ENCODE results near the gene BTBD2. TPM values are rescaled to one million over a fixed set of nuclear protein-coding genes. Genes with fewer than 3 reads are reported as not detected.

The BTBD2 gene
- total and polyA plus RNA-seq, 2 of the 13 experiments (the other 11 are each of a cell fraction or from before 2014, with no cell fraction given), result 28.1 to 45.3 TPM

DNA sequence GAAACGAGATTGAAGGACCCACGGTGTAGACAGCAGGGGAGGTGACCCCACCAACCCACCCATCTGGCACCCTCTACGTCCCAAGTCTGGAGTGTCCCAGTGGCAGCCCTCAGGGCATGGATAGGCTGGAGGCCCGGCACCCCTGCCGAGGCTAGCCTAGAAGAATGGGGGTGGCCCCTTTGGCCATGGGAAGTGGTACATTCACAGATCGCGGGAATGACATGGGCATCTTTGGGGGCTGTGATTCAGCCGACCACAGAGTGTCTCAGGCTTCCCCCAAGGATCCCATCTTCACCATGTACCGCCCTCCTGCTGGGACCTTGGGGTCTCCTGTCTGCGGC is 46.8 kb upstream of the BTBD2 start (continued):
- TF ChIP-seq, protein P1, sequence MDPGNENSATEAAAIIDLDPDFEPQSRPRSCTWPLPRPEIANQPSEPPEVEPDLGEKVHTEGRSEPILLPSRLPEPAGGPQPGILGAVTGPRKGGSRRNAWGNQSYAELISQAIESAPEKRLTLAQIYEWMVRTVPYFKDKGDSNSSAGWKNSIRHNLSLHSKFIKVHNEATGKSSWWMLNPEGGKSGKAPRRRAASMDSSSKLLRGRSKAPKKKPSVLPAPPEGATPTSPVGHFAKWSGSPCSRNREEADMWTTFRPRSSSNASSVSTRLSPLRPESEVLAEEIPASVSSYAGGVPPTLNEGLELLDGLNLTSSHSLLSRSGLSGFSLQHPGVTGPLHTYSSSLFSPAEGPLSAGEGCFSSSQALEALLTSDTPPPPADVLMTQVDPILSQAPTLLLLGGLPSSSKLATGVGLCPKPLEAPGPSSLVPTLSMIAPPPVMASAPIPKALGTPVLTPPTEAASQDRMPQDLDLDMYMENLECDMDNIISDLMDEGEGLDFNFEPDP (CRISPR knock-in tag; conservative IDR thresholded peaks at IDR 0.05), result no peak
- TF ChIP-seq TCF7 (IDR thresholded peaks at IDR 0.05; ENCODE audit: low read depth) (no peak), ZNF256 (CRISPR knock-in tag; conservative IDR thresholded peaks at IDR 0.05) (no peak), GABPA (IDR thresholded peaks at IDR 0.05; ENCODE audit: low read depth, low read length) (no peak), GABPA (CRISPR knock-in tag; IDR thresholded peaks at IDR 0.05; ENCODE audit: low read depth) (no peak), TOE1 (CRISPR knock-in tag; IDR thresholded peaks at IDR 0.05) (no peak), MYNN (CRISPR knock-in tag; IDR thresholded peaks at IDR 0.05; ENCODE audit: low read depth) (no peak), AGO2 (optimal IDR thresholded peaks at IDR 0.05; ENCODE audit: low read depth, low read length) (no peak), ZNF556 (CRISPR knock-in tag; IDR thresholded peaks at IDR 0.05; ENCODE audit: borderline replicate concordance) (no peak), ZNF629 (CRISPR knock-in tag; conservative IDR thresholded peaks at IDR 0.05) (no peak), ZNF775 (CRISPR knock-in tag; IDR thresholded peaks at IDR 0.05; ENCODE audit: borderline replicate concordance) (no peak)
- TF ChIP-seq, protein P2, sequence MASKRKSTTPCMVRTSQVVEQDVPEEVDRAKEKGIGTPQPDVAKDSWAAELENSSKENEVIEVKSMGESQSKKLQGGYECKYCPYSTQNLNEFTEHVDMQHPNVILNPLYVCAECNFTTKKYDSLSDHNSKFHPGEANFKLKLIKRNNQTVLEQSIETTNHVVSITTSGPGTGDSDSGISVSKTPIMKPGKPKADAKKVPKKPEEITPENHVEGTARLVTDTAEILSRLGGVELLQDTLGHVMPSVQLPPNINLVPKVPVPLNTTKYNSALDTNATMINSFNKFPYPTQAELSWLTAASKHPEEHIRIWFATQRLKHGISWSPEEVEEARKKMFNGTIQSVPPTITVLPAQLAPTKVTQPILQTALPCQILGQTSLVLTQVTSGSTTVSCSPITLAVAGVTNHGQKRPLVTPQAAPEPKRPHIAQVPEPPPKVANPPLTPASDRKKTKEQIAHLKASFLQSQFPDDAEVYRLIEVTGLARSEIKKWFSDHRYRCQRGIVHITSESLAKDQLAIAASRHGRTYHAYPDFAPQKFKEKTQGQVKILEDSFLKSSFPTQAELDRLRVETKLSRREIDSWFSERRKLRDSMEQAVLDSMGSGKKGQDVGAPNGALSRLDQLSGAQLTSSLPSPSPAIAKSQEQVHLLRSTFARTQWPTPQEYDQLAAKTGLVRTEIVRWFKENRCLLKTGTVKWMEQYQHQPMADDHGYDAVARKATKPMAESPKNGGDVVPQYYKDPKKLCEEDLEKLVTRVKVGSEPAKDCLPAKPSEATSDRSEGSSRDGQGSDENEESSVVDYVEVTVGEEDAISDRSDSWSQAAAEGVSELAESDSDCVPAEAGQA (IDR thresholded peaks at IDR 0.05; ENCODE audit: low read depth), result no peak
- TF ChIP-seq, protein P2 (CRISPR knock-in tag; IDR thresholded peaks at IDR 0.05; ENCODE audit: borderline replicate concordance), result no peak
- TF ChIP-seq, protein P3, sequence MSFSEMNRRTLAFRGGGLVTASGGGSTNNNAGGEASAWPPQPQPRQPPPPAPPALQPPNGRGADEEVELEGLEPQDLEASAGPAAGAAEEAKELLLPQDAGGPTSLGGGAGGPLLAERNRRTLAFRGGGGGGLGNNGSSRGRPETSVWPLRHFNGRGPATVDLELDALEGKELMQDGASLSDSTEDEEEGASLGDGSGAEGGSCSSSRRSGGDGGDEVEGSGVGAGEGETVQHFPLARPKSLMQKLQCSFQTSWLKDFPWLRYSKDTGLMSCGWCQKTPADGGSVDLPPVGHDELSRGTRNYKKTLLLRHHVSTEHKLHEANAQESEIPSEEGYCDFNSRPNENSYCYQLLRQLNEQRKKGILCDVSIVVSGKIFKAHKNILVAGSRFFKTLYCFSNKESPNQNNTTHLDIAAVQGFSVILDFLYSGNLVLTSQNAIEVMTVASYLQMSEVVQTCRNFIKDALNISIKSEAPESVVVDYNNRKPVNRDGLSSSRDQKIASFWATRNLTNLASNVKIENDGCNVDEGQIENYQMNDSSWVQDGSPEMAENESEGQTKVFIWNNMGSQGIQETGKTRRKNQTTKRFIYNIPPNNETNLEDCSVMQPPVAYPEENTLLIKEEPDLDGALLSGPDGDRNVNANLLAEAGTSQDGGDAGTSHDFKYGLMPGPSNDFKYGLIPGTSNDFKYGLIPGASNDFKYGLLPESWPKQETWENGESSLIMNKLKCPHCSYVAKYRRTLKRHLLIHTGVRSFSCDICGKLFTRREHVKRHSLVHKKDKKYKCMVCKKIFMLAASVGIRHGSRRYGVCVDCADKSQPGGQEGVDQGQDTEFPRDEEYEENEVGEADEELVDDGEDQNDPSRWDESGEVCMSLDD (CRISPR knock-in tag; IDR thresholded peaks at IDR 0.05; ENCODE audit: borderline replicate concordance), result 0 out of 2 replicates have a peak, but pooled peaks have one; percentile 17
- TF ChIP-seq, protein P4, sequence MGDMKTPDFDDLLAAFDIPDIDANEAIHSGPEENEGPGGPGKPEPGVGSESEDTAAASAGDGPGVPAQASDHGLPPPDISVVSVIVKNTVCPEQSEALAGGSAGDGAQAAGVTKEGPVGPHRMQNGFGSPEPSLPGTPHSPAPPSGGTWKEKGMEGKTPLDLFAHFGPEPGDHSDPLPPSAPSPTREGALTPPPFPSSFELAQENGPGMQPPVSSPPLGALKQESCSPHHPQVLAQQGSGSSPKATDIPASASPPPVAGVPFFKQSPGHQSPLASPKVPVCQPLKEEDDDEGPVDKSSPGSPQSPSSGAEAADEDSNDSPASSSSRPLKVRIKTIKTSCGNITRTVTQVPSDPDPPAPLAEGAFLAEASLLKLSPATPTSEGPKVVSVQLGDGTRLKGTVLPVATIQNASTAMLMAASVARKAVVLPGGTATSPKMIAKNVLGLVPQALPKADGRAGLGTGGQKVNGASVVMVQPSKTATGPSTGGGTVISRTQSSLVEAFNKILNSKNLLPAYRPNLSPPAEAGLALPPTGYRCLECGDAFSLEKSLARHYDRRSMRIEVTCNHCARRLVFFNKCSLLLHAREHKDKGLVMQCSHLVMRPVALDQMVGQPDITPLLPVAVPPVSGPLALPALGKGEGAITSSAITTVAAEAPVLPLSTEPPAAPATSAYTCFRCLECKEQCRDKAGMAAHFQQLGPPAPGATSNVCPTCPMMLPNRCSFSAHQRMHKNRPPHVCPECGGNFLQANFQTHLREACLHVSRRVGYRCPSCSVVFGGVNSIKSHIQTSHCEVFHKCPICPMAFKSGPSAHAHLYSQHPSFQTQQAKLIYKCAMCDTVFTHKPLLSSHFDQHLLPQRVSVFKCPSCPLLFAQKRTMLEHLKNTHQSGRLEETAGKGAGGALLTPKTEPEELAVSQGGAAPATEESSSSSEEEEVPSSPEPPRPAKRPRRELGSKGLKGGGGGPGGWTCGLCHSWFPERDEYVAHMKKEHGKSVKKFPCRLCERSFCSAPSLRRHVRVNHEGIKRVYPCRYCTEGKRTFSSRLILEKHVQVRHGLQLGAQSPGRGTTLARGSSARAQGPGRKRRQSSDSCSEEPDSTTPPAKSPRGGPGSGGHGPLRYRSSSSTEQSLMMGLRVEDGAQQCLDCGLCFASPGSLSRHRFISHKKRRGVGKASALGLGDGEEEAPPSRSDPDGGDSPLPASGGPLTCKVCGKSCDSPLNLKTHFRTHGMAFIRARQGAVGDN (CRISPR knock-in tag; IDR thresholded peaks at IDR 0.05), result 0 out of 2 replicates have a peak, but pooled peaks have one; percentile 12

Data from HepG2 (cell line).